ENCODE measurements around the gene SLC27A4. TPM values are rescaled to one million over a fixed set of nuclear protein-coding genes. Genes with fewer than 3 reads are reported as not detected.

The SLC27A4 gene
- 10 to 100 TPM in 6 of 7 donors, 1 to 10 TPM in 1; 9.6 to 14.2 (median 11.8) TPM for total RNA-seq
- 10 to 100 TPM in 1 of 3 donors, 1 to 10 TPM in 2; 8.4 to 15.5 (median 8.5) TPM for polyA plus RNA-seq
- long read RNA-seq, donor 1, partial matches to known transcripts, result 0 of 2 reads
- long read RNA-seq, donor 1, other reads (novel, unspliced or antisense), result 0 of 2 reads
- long read RNA-seq, donor 2, partial matches to known transcripts, result 0 of 1 reads
- long read RNA-seq, donor 2, other reads (novel, unspliced or antisense), result 0 of 1 reads

DNA sequence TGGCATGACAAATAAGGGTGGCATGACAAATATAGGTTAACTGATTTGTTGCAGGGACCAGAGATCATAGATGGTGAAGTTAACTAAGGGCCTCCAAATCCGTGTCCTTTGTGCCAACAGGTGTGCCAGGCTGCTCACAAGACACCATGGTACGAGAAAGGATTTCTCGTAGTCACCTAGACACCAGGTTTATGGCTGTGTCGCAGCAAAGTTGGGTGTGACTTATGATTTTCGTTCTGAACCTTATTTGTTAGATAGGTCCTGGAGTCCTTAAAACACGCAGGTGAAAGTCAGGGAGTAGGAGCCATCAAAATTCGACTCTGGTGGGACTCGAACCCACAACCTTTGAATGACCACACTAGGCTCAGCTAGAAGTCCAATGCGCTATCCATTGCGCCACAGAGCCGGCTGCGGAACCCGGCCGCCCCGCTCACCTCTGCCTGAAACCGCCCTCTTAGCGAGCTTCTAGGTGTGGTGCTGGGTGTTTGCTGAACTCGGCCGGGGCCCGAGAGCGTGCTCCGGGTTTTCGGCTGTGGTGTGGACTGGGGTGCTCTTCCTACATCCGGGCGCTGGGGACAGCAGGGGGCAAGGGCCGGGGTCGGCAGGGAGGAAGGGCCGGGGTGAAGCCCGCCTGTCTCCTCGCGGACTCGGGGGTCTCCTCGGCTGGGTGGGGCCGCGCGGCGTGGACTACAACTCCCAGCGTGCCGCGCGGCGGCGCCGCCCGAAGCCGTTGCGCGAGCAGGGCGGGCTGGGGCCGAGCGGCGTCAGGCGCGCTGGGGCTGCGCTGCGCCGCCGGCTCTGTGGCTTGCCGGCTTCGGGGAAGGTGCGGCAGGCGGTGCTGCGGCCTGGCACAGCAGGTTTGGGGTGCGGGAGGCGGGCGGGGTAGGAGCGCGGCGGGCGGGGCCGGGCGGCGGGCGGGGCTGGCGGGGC, at the start of gene SLC27A4:
Gene SLC27A4, plus strand, starts transcription at position 767 of the 930 bp plus-strand sequence. CDS start 2,606 bp downstream, outside the sequence.
- Histone ChIP-seq H3K36me3 (peaks cover 0 to 29% (median 16%) of the 10 kb centered on the region in 6 donors), H3K4me3 (peak within 1 kb of the TSS; percentile 66 to 96 (median 78)), H3K4me1 (peaks cover 7 to 26% (median 19%) of the 10 kb centered on the region in 6 donors), H3K9me3 (no peaks in the 10 kb centered on the region), H3K27me3 (replicated peaks in 1 of 7) (no peaks in the 10 kb centered on the region), H3K27ac (peak within 1 kb of the TSS; percentile 29 to 89 (median 76))
- intact Hi-C loops (cut with DNase I; ENCODE audit: low total_unique reads), result no loop called here
- TF ChIP-seq POLR2A (IDR thresholded peaks at IDR 0.05) (no peak), POLR2AphosphoS5 (IDR thresholded peaks at IDR 0.05) (peak; percentile 37 to 67 (median 65))
- WGBS, 5 donors, result 7 to 27% (median 10%) methylated on average over 14 to 75 of the region's 75 CpGs
- DNase-seq, result peak; percentile 95

DNA sequence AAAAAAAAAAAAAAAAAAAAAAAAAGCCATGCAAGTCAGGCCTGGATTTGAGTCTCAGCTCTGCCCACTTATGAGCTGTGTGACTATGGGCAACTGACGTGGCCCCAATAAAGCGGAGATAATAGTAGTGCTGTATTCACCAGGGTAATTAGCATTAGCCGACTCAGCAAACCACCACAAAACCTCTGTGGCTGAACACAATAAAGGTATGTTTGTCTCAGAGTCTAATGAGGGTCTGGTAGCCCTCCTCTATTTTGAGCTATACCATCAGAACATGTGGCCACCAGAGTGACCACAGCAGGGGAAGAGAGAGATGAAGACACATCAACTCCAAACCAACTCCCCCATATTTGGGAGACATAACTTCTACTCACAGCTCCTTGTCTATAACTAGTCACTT, 48.3 kb upstream of the SLC27A4 start:
- 81 to 96% (median 90%) methylated on average over 3 of the region's 3 CpGs for WGBS, 5 donors
- Histone ChIP-seq H3K4me1 (peaks cover 0 to 9% (median 1%) of the 10 kb centered on the region in 6 donors), H3K27ac (no peak overlapping the region), H3K27me3 (replicated peaks in 1 of 7) (no peaks in the 10 kb centered on the region), H3K36me3 (peaks cover 0 to 32% (median 9%) of the 10 kb centered on the region in 6 donors), H3K9me3 (no peaks in the 10 kb centered on the region), H3K4me3 (no peak overlapping the region)
- TF ChIP-seq, protein P1, sequence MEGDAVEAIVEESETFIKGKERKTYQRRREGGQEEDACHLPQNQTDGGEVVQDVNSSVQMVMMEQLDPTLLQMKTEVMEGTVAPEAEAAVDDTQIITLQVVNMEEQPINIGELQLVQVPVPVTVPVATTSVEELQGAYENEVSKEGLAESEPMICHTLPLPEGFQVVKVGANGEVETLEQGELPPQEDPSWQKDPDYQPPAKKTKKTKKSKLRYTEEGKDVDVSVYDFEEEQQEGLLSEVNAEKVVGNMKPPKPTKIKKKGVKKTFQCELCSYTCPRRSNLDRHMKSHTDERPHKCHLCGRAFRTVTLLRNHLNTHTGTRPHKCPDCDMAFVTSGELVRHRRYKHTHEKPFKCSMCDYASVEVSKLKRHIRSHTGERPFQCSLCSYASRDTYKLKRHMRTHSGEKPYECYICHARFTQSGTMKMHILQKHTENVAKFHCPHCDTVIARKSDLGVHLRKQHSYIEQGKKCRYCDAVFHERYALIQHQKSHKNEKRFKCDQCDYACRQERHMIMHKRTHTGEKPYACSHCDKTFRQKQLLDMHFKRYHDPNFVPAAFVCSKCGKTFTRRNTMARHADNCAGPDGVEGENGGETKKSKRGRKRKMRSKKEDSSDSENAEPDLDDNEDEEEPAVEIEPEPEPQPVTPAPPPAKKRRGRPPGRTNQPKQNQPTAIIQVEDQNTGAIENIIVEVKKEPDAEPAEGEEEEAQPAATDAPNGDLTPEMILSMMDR (IDR thresholded peaks at IDR 0.05 in 8 of 11, conservative IDR thresholded peaks at IDR 0.05 in 3 of 11), result no peak
- no peak for TF ChIP-seq POLR2A (IDR thresholded peaks at IDR 0.05)
- TF ChIP-seq POLR2AphosphoS5 (IDR thresholded peaks at IDR 0.05), result no peak
- no peak for DNase-seq
- intact Hi-C loops (cut with DNase I; ENCODE audit: low total_unique reads), result no loop called here

DNA sequence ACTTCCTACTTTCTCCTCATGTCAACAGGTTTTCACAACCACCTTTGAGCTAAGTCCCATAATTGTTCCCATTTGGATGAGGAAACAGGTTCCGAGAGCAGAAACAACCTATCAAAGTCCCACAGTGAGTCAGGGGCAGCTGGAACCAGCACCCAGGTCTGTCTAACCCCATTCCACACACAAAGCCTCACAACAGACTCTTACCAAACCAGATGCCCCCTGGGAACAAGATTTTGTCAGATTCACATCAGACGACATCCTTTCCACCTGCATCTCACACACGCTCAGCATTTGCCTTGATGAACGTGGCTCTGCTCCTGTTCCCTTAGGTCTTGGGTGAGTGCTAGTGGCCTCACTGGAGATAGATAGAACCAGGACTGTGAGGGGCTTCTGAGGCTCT, 47.2 kb upstream of the SLC27A4 start:
- H3K27ac ChIP-seq, result no peak overlapping the region
- TF ChIP-seq POLR2A (IDR thresholded peaks at IDR 0.05) (no peak), POLR2AphosphoS5 (IDR thresholded peaks at IDR 0.05) (no peak)
- TF ChIP-seq, protein P1 (IDR thresholded peaks at IDR 0.05 in 8 of 11, conservative IDR thresholded peaks at IDR 0.05 in 3 of 11), result no peak
- H3K27me3 ChIP-seq (replicated peaks in 1 of 7), result no peaks in the 10 kb centered on the region
- H3K36me3 ChIP-seq, result peaks cover 0 to 23% (median 6%) of the 10 kb centered on the region in 6 donors
- H3K9me3 ChIP-seq, result no peaks in the 10 kb centered on the region
- WGBS, 5 donors, result 75 to 82% (median 77%) methylated on average over 4 of the region's 4 CpGs
- DNase-seq, result no peak
- intact Hi-C loops (cut with DNase I; ENCODE audit: low total_unique reads), result no loop called here
- no peak overlapping the region for H3K4me3 ChIP-seq
- H3K4me1 ChIP-seq, result peaks cover 0 to 9% (median 1%) of the 10 kb centered on the region in 6 donors

DNA sequence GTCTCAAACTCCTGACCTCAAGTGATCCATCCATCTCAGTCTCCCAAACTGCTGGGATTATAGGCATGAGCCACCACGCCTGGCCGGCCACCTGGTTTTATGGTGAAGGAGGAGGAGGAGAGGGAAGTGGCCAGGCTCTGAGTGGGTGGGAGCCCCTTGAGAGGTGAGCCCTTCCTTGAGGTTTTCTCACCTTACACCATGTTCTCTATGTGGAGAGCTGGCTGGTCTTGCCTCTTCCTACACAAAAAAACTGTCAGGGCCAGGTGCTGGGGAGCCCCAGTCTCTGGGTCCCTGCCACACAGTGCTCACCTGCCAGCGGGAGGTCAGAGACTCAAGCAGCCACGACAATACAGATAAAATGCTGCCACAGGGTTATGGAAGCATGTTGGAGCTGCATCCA, 46.2 kb upstream of the SLC27A4 start:
- no peak for DNase-seq
- TF ChIP-seq POLR2AphosphoS5 (IDR thresholded peaks at IDR 0.05) (no peak), POLR2A (IDR thresholded peaks at IDR 0.05) (no peak)
- TF ChIP-seq, protein P1 (IDR thresholded peaks at IDR 0.05 in 8 of 11, conservative IDR thresholded peaks at IDR 0.05 in 3 of 11), result no peak
- 79 to 86% (median 80%) methylated on average over 4 of the region's 4 CpGs for WGBS, 5 donors
- Histone ChIP-seq H3K36me3 (peaks cover 0 to 12% (median 0%) of the 10 kb centered on the region in 6 donors), H3K27ac (no peak overlapping the region), H3K4me1 (peaks cover 0 to 5% (median 1%) of the 10 kb centered on the region in 6 donors), H3K4me3 (no peak overlapping the region), H3K9me3 (no peaks in the 10 kb centered on the region), H3K27me3 (replicated peaks in 1 of 7) (no peaks in the 10 kb centered on the region)
- intact Hi-C loops (cut with DNase I; ENCODE audit: low total_unique reads), result no loop called here

Measured in spleen (tissue), 13 donors.